Gastroesophageal sphincter (tissue), 3 donors: Measurements from ENCODE around the gene DAB1.

Experiments
- CTCF ChIP-seq, 4 experiments: fragments of 200-600 bp in 2 of 4; fragments of 450-650 bp in 2 of 4; sonication (generic) in 1 of 4; IDR thresholded peaks; one replicate each; pipeline ENCODE4 v1.5.1; 2017 to 2019; ENCODE audit warnings: antibody characterized with exemption in 4 of 4, mild to moderate bottlenecking in 2 of 4, moderate library complexity in 2 of 4
- EP300 ChIP-seq: sonication (generic); formaldehyde crosslinking; IDR thresholded peaks from one replicate; pipeline ENCODE4 v1.6.1; 2017; ENCODE audit warnings: antibody characterized with exemption, mild to moderate bottlenecking
- POLR2A ChIP-seq, 2 donors: fragments of 450-650 bp; IDR thresholded peaks; one replicate each; pipeline ENCODE4 v1.6.1; 2017; ENCODE audit warnings: antibody characterized with exemption in 2 of 2, mild to moderate bottlenecking in 2 of 2, moderate library complexity in 1 of 2
- POLR2AphosphoS5 ChIP-seq: sonication (generic); formaldehyde crosslinking; IDR thresholded peaks from one replicate; pipeline ENCODE4 v1.6.1; 2017; ENCODE audit warnings: antibody characterized with exemption

- no peak for TF ChIP-seq CTCF (IDR thresholded peaks at IDR 0.05)
- TF ChIP-seq POLR2AphosphoS5, result no peak
- no peak for TF ChIP-seq POLR2A (IDR thresholded peaks at IDR 0.05)
- no peak for TF ChIP-seq EP300
Observed at GRCh38 chr1:57146100-57146499, 277.8 kb downstream of the DAB1 start.
